ENCODE results near the gene ASB8.

Gene ASB8

GRCh38 chr12:48189331-48190125, 32.2 kb upstream of the ASB8 start:
- no peak overlapping the region for H3K9ac ChIP-seq (ENCODE audit: low read depth, low read length)
- H3K4me1 ChIP-seq (ENCODE audit: insufficient read depth, low read length), result peaks cover 9% of the 10 kb centered on the region; the same call in 1 of the 2 replicates
- no peaks in the 10 kb centered on the region for H3K9me3 ChIP-seq (ENCODE audit: control insufficient read depth, insufficient read depth, low read length)
- no peaks in the 10 kb centered on the region for H3K36me3 ChIP-seq (ENCODE audit: insufficient read depth, low read length)

GRCh38 chr12:48187916-48188695, 30.8 kb upstream of the ASB8 start:
- Histone ChIP-seq H3K9me3 (ENCODE audit: control insufficient read depth, insufficient read depth, low read length) (no peaks in the 10 kb centered on the region), H3K36me3 (ENCODE audit: insufficient read depth, low read length) (no peaks in the 10 kb centered on the region), H3K4me1 (ENCODE audit: insufficient read depth, low read length) (peaks cover 9% of the 10 kb centered on the region; the same call in 1 of the 2 replicates), H3K9ac (ENCODE audit: low read depth, low read length) (no peak overlapping the region)

- no peaks in the 10 kb centered on the region for H3K9me3 ChIP-seq (ENCODE audit: control insufficient read depth, insufficient read depth, low read length)
- H3K36me3 ChIP-seq (ENCODE audit: insufficient read depth, low read length), result no peaks in the 10 kb centered on the region
- H3K4me1 ChIP-seq (ENCODE audit: insufficient read depth, low read length), result peaks cover 9% of the 10 kb centered on the region; the same call in 1 of the 2 replicates
- peak overlapping the region; percentile 19; the same call in 1 of the 2 replicates for H3K9ac ChIP-seq (ENCODE audit: low read depth, low read length)
Observed at GRCh38 chr12:48185181-48185919, 28.0 kb upstream of the ASB8 start.

- Histone ChIP-seq H3K4me1 (ENCODE audit: insufficient read depth, low read length) (peaks cover 9% of the 10 kb centered on the region; the same call in 1 of the 2 replicates), H3K36me3 (ENCODE audit: insufficient read depth, low read length) (no peaks in the 10 kb centered on the region), H3K9ac (ENCODE audit: low read depth, low read length) (peak overlapping the region; percentile 45; the same call in 1 of the 2 replicates), H3K9me3 (ENCODE audit: control insufficient read depth, insufficient read depth, low read length) (no peaks in the 10 kb centered on the region)
Observed at GRCh38 chr12:48184549-48184922, 27.2 kb upstream of the ASB8 start.

- no peaks in the 10 kb centered on the region for H3K9me3 ChIP-seq (ENCODE audit: control insufficient read depth, insufficient read depth, low read length)
- H3K4me1 ChIP-seq (ENCODE audit: insufficient read depth, low read length), result peaks cover 9% of the 10 kb centered on the region; the same call in 1 of the 2 replicates
- H3K36me3 ChIP-seq (ENCODE audit: insufficient read depth, low read length), result no peaks in the 10 kb centered on the region
- H3K9ac ChIP-seq (ENCODE audit: low read depth, low read length), result peak overlapping the region; percentile 49
Observed at GRCh38 chr12:48183876-48184548, 26.7 kb upstream of the ASB8 start.

- H3K4me1 ChIP-seq (ENCODE audit: insufficient read depth, low read length), result peaks cover 9% of the 10 kb centered on the region; the same call in 1 of the 2 replicates
- H3K9ac ChIP-seq (ENCODE audit: low read depth, low read length), result peak within 1 kb of the TSS; percentile 49
- H3K36me3 ChIP-seq (ENCODE audit: insufficient read depth, low read length), result no peaks in the 10 kb centered on the region
- no peaks in the 10 kb centered on the region for H3K9me3 ChIP-seq (ENCODE audit: control insufficient read depth, insufficient read depth, low read length)
Observed at GRCh38 chr12:48183091-48183875, 26.0 kb upstream of the ASB8 start, which contains the start of gene CCDC184. Gene CCDC184, plus strand, starts transcription at chr12:48183644. Its CDS starts 479 bp downstream, at chr12:48184123.

- Histone ChIP-seq H3K36me3 (ENCODE audit: insufficient read depth, low read length) (no peaks in the 10 kb centered on the region), H3K9me3 (ENCODE audit: control insufficient read depth, insufficient read depth, low read length) (no peaks in the 10 kb centered on the region), H3K4me1 (ENCODE audit: insufficient read depth, low read length) (peaks cover 9% of the 10 kb centered on the region; the same call in 1 of the 2 replicates), H3K9ac (ENCODE audit: low read depth, low read length) (peak overlapping the region; percentile 49; the same call in 1 of the 2 replicates)
Observed at GRCh38 chr12:48182631-48183030, 25.3 kb upstream of the ASB8 start.

- H3K4me1 ChIP-seq (ENCODE audit: insufficient read depth, low read length), result peaks cover 13% of the 10 kb centered on the region; the same call in 1 of the 2 replicates
Observed at GRCh38 chr12:48180857-48181495, 23.7 kb upstream of the ASB8 start.

GRCh38 chr12:48180424-48180823, 23.1 kb upstream of the ASB8 start:
- Histone ChIP-seq H3K9ac (ENCODE audit: low read depth, low read length) (no peak overlapping the region), H3K4me1 (ENCODE audit: insufficient read depth, low read length) (peaks cover 11% of the 10 kb centered on the region; the same call in 1 of the 2 replicates), H3K36me3 (ENCODE audit: insufficient read depth, low read length) (no peaks in the 10 kb centered on the region), H3K9me3 (ENCODE audit: control insufficient read depth, insufficient read depth, low read length) (no peaks in the 10 kb centered on the region)

More at GRCh38 chr12:48180857-48181495, 23.7 kb upstream of the ASB8 start:
- Histone ChIP-seq H3K9ac (ENCODE audit: low read depth, low read length) (no peak overlapping the region), H3K36me3 (ENCODE audit: insufficient read depth, low read length) (no peaks in the 10 kb centered on the region), H3K9me3 (ENCODE audit: control insufficient read depth, insufficient read depth, low read length) (no peaks in the 10 kb centered on the region)

GRCh38 chr12:48179466-48179865, 22.2 kb upstream of the ASB8 start:
- Histone ChIP-seq H3K9ac (ENCODE audit: low read depth, low read length) (no peak overlapping the region), H3K9me3 (ENCODE audit: control insufficient read depth, insufficient read depth, low read length) (no peaks in the 10 kb centered on the region), H3K36me3 (ENCODE audit: insufficient read depth, low read length) (no peaks in the 10 kb centered on the region), H3K4me1 (ENCODE audit: insufficient read depth, low read length) (peaks cover 9% of the 10 kb centered on the region; the same call in 1 of the 2 replicates)

- no peaks in the 10 kb centered on the region for H3K9me3 ChIP-seq (ENCODE audit: control insufficient read depth, insufficient read depth, low read length)
Observed at GRCh38 chr12:48177982-48178381, 20.7 kb upstream of the ASB8 start.

GRCh38 chr12:48176417-48176751, 19.1 kb upstream of the ASB8 start:
- Histone ChIP-seq H3K4me1 (ENCODE audit: insufficient read depth, low read length) (peaks cover 9% of the 10 kb centered on the region; the same call in 1 of the 2 replicates), H3K36me3 (ENCODE audit: insufficient read depth, low read length) (no peaks in the 10 kb centered on the region), H3K9me3 (ENCODE audit: control insufficient read depth, insufficient read depth, low read length) (no peaks in the 10 kb centered on the region), H3K9ac (ENCODE audit: low read depth, low read length) (no peak overlapping the region)

More at GRCh38 chr12:48177982-48178381, 20.7 kb upstream of the ASB8 start:
- Histone ChIP-seq H3K9ac (ENCODE audit: low read depth, low read length) (no peak overlapping the region), H3K36me3 (ENCODE audit: insufficient read depth, low read length) (no peaks in the 10 kb centered on the region), H3K4me1 (ENCODE audit: insufficient read depth, low read length) (peaks cover 9% of the 10 kb centered on the region; the same call in 1 of the 2 replicates)
